A549 (cell line): Measurements from ENCODE around the gene XPO5. TPM values are rescaled to one million over a fixed set of nuclear protein-coding genes. Genes with fewer than 3 reads are reported as not detected.

ENCODE experiments used
- ATAC-seq, 2 experiments: fragments of 200-7000 bp in 1 of 2; fragments of >200 bp in 1 of 2; cut with Nextera tagmentation in 1 of 2; cut with Tn5 transposase in 1 of 2; 3 replicates each; pipeline versions ENCODE4 v1.8.0 to v1.9.1; 2018 to 2020; ENCODE audit warnings: mild to moderate bottlenecking in 1 of 2, moderate library complexity in 1 of 2
- CTCF ChIA-PET: fragments of 300-600 bp; sonication (Branson Sonifier 250); formaldehyde crosslinking; extraction: SDS; loops from one replicate; lab custom pipeline; 2021; ENCODE audit warnings: antibody characterized with exemption, inconsistent platforms; lab: Yijun Ruan, JAX
- POLR2A ChIA-PET: fragments of 350-600 bp; formaldehyde crosslinking; extraction: SDS; loops from one replicate; lab custom pipeline; 2021; ENCODE audit warnings: antibody characterized with exemption, inconsistent platforms; lab: Yijun Ruan, JAX
- DNase-seq, 2 experiments: peaks; one replicate each; pipeline versions ENCODE4 v3.0.0 to v3.0.0-alpha.2; 2011 to 2016; ENCODE audit warnings: low read depth in 1 of 2, low spot score in 1 of 2
- FAIRE-seq: peaks from 2 replicates; lab custom pipeline; 2011; peaks lifted over from hg19 to GRCh38; lab: Jason Lieb, UNC
- H3K27ac ChIP-seq, 2 experiments: fragments of >200 bp; sonication (Bioruptor Twin); formaldehyde crosslinking; 3 replicates each; pipeline ENCODE4 v1.5.1; 2016 to 2017
- H3K4me1 ChIP-seq: fragments of >200 bp; sonication (Bioruptor Twin); formaldehyde crosslinking; 3 replicates; pipeline ENCODE4 v1.6.1; 2016
- H3K4me2 ChIP-seq: fragments of >200 bp; sonication (Bioruptor Twin); formaldehyde crosslinking; 3 replicates; pipeline ENCODE4 v1.6.1; 2016
- H3K4me3 ChIP-seq: fragments of >200 bp; sonication (Bioruptor Twin); formaldehyde crosslinking; 3 replicates; pipeline ENCODE4 v1.5.1; 2016
- H3K9me3 ChIP-seq: fragments of >200 bp; sonication (Bioruptor Twin); formaldehyde crosslinking; 3 replicates; pipeline ENCODE4 v1.6.1; 2016
- CBX8 ChIP-seq: fragments of 200-600 bp; sonication (generic); IDR thresholded peaks from 2 replicates; pipeline ENCODE4 v1.6.1; 2016
- CHD2 ChIP-seq: fragments of 150-350 bp; IDR thresholded peaks from 2 replicates; pipeline ENCODE4 v1.6.1; 2014; ENCODE audit warnings: low read length; ENCODE audit not compliant: partially characterized antibody
- EHMT2 ChIP-seq: fragments of 200-600 bp; sonication (generic); IDR thresholded peaks from 2 replicates; pipeline ENCODE4 v1.6.1; 2016; ENCODE audit warnings: antibody characterized with exemption, low read depth, mild to moderate bottlenecking, moderate library complexity
- EP300 ChIP-seq, 2 experiments: fragments of >200 bp; sonication (Bioruptor Twin); formaldehyde crosslinking; IDR thresholded peaks; 2 replicates in 1 of 2; 3 replicates in 1 of 2; pipeline ENCODE4 v1.6.1; 2016 to 2017
- ESRRA ChIP-seq: fragments of 150-350 bp; IDR thresholded peaks from 2 replicates; pipeline ENCODE4 v1.6.1; 2014; ENCODE audit warnings: mild to moderate bottlenecking, low read length, borderline replicate concordance
- HDAC2 ChIP-seq: fragments of 200-600 bp; sonication (generic); IDR thresholded peaks from 2 replicates; pipeline ENCODE4 v1.6.1; 2016
- HEYL ChIP-seq: fragments of 250-450 bp; sonication (Bioruptor Pico); IDR thresholded peaks from 2 replicates; pipeline ENCODE4 v1.8.0; 2021; ENCODE audit warnings: mild to moderate bottlenecking, moderate library complexity
- HOXA7 ChIP-seq: fragments of 250-450 bp; sonication (Bioruptor Pico); IDR thresholded peaks from 2 replicates; pipeline ENCODE4 v1.5.0; 2020; ENCODE audit warnings: mild to moderate bottlenecking, moderate library complexity
- KDM5A ChIP-seq: fragments of 200-600 bp; sonication (generic); IDR thresholded peaks from 2 replicates; pipeline ENCODE4 v1.6.1; 2016; ENCODE audit warnings: antibody characterized with exemption, mild to moderate bottlenecking
- NFE2L2 ChIP-seq: fragments of 150-350 bp; conservative IDR thresholded peaks from 2 replicates; pipeline ENCODE4 v1.6.1; 2014; ENCODE audit warnings: low read length
- PHF8 ChIP-seq: fragments of 200-600 bp; sonication (generic); IDR thresholded peaks from 2 replicates; pipeline ENCODE4 v1.6.1; 2016; ENCODE audit warnings: low read depth, mild to moderate bottlenecking, antibody characterized with exemption, moderate library complexity, borderline replicate concordance
- RAD21 ChIP-seq, 2 experiments: fragments of >200 bp in 1 of 2; sonication (Bioruptor Twin) in 1 of 2; formaldehyde crosslinking in 1 of 2; IDR thresholded peaks in 1 of 2; conservative IDR thresholded peaks in 1 of 2; 2 replicates in 1 of 2; 3 replicates in 1 of 2; pipeline ENCODE4 v1.6.1; 2012 to 2018; ENCODE audit warnings: inconsistent platforms in 1 of 2
- RFX5 ChIP-seq: fragments of 450-650 bp; IDR thresholded peaks from 2 replicates; pipeline ENCODE4 v1.7.1; 2014; ENCODE audit warnings: antibody characterized with exemption, mild to moderate bottlenecking, moderate library complexity
- ZFP36 ChIP-seq: fragments of 450-650 bp; IDR thresholded peaks from 2 replicates; pipeline ENCODE4 v1.6.1; 2014; ENCODE audit warnings: borderline replicate concordance; ENCODE audit not compliant: partially characterized antibody
- WGBS: methylation state at CpG from one replicate; pipeline ENCODE4 v1.1.6; 2017; ENCODE audit errors: missing lambda C conversion rate; 5-methylcytosine and 5-hydroxymethylcytosine counted together
- polyA plus RNA-seq, 4 experiments: library from polyadenylated mRNA; depleted of rRNA in 3 of 4; stranded (reverse); fragments of >200 nt; fragmentation: RNase III in 1 of 4; extraction: RNeasy Plus Mini Kit Qiagen cat#74134 plus additional on column Dnase treatment in 1 of 4; gene quantifications; 2 replicates in 3 of 4; 3 replicates in 1 of 4; pipeline ENCODE4 v1.2.3, GENCODE V29; 2011 to 2017
- TF ChIP-seq, protein P1 (sequence below): fragments of >200 bp; sonication (Bioruptor Twin); formaldehyde crosslinking; IDR thresholded peaks from 3 replicates; pipeline ENCODE4 v1.5.1; 2016
- TF ChIP-seq, protein P2 (sequence below): IDR thresholded peaks from 2 replicates; pipeline ENCODE4 v1.6.1; 2012
- TF ChIP-seq, protein P3 (sequence below): fragments of 250-450 bp; sonication (Bioruptor Pico); IDR thresholded peaks from 2 replicates; pipeline ENCODE4 v1.5.0; 2020; ENCODE audit warnings: low read depth, mild to moderate bottlenecking, moderate library complexity
- TF ChIP-seq, protein P4 (sequence below): fragments of 200-600 bp; sonication (generic); IDR thresholded peaks from 2 replicates; pipeline ENCODE4 v1.6.1; 2016; ENCODE audit warnings: antibody characterized with exemption, mild to moderate bottlenecking, moderate library complexity

The XPO5 gene
- polyA plus RNA-seq, 2 of the 4 experiments (the other 2 are of a cell fraction) = 24.8 to 51.0 TPM

DNA sequence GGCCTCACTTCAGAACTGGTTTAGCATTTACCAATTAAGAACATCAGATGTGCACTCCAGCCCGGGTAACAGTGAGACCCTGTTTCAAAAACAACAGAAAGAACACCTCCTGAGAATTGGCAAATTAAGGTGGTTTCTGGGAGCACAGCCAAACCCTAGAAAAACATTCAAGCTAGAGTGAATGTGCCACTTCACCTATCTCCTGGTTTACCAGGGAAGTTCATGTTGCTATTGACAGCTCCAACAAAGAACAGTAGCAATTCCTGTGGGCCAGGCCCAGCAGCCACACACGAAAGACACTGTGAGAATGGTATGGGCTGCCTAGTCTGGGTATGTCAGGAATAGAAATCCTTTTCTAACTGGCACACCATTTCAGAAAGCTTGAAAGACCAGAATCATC lies 54.0 kb downstream of the XPO5 start:
- no peak overlapping the region for H3K4me2 ChIP-seq
- 81% methylated on average over 2 of the region's 2 CpGs for WGBS
- DNase-seq (no peak), FAIRE-seq (no peak), ATAC-seq (no peak)
- POLR2A ChIA-PET = no interaction called here
- H3K4me3 ChIP-seq = no peak overlapping the region
- CTCF ChIA-PET = interaction anchor here (0.8 to 1.2 kb wide), 2 partner anchors 16 to 525 kb away, joined by 3 read pairs; no protein-coding TSS in a partner anchor
- peaks cover 10% of the 10 kb centered on the region; the same call in 2 of the 3 replicates for H3K4me1 ChIP-seq
- H3K27ac ChIP-seq = no peak overlapping the region
- H3K9me3 ChIP-seq = no peaks in the 10 kb centered on the region
- TF ChIP-seq HEYL (CRISPR knock-in tag) (no peak), HDAC2 (no peak), KDM5A (no peak), EHMT2 (no peak)
- TF ChIP-seq, protein P1, sequence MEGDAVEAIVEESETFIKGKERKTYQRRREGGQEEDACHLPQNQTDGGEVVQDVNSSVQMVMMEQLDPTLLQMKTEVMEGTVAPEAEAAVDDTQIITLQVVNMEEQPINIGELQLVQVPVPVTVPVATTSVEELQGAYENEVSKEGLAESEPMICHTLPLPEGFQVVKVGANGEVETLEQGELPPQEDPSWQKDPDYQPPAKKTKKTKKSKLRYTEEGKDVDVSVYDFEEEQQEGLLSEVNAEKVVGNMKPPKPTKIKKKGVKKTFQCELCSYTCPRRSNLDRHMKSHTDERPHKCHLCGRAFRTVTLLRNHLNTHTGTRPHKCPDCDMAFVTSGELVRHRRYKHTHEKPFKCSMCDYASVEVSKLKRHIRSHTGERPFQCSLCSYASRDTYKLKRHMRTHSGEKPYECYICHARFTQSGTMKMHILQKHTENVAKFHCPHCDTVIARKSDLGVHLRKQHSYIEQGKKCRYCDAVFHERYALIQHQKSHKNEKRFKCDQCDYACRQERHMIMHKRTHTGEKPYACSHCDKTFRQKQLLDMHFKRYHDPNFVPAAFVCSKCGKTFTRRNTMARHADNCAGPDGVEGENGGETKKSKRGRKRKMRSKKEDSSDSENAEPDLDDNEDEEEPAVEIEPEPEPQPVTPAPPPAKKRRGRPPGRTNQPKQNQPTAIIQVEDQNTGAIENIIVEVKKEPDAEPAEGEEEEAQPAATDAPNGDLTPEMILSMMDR = no peak

DNA sequence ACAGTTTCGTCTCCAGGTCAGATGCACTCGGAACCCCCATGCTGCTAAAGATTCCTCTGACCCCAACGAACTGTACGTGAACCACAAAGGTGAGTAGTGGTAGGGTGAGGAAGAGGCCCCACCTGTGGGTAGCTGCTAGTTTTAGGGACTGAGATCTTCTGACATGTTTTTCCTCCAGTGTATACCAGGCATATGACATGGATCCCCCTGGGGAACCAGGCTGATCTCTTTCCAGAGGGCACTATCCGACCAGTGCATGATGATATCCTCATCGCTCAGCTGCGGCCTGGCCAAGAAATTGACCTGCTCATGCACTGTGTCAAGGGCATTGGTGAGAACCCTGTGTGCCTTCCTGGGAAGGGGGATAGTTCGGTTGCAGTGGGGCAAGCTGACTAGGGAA lies 55.7 kb downstream of the XPO5 start:
- peaks cover 18% of the 10 kb centered on the region for H3K4me1 ChIP-seq
- 86% methylated on average over 8 of the region's 8 CpGs for WGBS
- H3K4me2 ChIP-seq = no peak overlapping the region
- ChIA-PET CTCF (interaction anchor here (0.7 to 0.8 kb wide), 2 partner anchors 13 to 348 kb away, joined by 3 read pairs; no protein-coding TSS in a partner anchor), POLR2A (interaction anchor here (0.6 kb wide), 1 partner anchor 109 kb away, joined by 5 read pairs; the partner anchor contains the start of gene GTPBP2)
- no peak overlapping the region for H3K4me3 ChIP-seq
- DNase-seq = no peak
- H3K27ac ChIP-seq = no peak overlapping the region
- TF ChIP-seq CBX8 (no peak), CHD2 (no peak), NFE2L2 (no peak), ZFP36 (no peak), RFX5 (no peak), RAD21 (conservative IDR thresholded peaks at IDR 0.05 in 1 of 2, IDR thresholded peaks at IDR 0.05 in 1 of 2) (no peak)
- TF ChIP-seq, protein P2, sequence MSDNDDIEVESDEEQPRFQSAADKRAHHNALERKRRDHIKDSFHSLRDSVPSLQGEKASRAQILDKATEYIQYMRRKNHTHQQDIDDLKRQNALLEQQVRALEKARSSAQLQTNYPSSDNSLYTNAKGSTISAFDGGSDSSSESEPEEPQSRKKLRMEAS = no peak
- TF ChIP-seq, all 56 proteins: peak for 0
- no peak for ATAC-seq
- no peaks in the 10 kb centered on the region for H3K9me3 ChIP-seq
- FAIRE-seq = no peak

DNA sequence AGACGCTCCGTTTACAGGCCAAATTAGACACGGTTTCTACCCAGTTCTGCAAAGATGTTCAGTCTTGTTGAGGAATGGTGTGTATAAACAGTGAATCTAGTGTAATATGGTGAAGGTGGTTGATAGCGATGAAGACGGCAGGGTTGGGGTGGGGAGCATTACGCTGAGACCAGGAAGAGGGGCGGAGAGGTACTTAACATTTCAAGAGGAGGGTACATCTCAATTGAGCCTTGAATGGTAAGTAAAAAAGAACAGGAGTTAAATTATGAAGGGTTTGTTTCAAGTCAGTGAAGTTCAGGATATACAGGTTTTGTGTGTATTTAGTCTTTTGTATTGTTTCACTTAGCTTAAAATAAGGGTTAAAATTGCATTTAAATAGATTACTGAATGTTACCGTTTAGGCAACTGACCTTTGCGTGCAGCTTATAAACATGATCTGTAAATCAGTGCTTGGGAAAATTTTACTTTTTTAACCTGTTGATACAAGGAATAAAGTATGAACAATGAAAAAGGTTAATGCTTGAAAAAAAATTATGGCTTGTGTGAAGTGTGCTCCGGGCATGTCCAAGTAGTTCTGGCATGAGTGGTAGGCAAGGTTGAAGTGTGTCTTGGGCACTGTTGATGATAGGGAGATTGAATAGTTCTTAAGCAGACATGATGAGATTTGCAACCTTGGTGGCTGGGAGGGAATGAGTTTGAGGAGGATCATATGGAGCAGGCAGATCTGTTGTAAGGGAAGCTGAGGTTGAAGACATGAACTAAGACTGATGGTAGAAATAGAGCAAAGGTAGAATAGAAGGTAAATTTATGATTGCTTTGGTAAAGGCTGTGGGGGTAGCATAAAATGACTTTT lies 58.1 kb downstream of the XPO5 start:
- WGBS = 2% methylated on average over 10 of the region's 10 CpGs
- peaks cover 19% of the 10 kb centered on the region for H3K4me1 ChIP-seq
- peak overlapping the region; percentile 98 for H3K4me2 ChIP-seq
- ATAC-seq = peak in 1 of 2 experiments; percentile 7; a peak in 3 of 6 replicates
- H3K27ac ChIP-seq = peak overlapping the region; percentile 86 to 97
- DNase-seq = no peak
- no peak for FAIRE-seq
- ChIA-PET POLR2A (interaction anchor here (1.2 kb wide), 1 partner anchor 8 kb away, joined by 5 read pairs; no protein-coding TSS in a partner anchor), CTCF (interaction anchor here (0.8 to 2.2 kb wide), 2 partner anchors 11 to 62 kb away, joined by 3 to 12 read pairs; partner anchors contain the start of gene DLK2)
- no peak for TF ChIP-seq NFE2L2
- H3K4me3 ChIP-seq = peak overlapping the region; percentile 93
- no peaks in the 10 kb centered on the region for H3K9me3 ChIP-seq

DNA sequence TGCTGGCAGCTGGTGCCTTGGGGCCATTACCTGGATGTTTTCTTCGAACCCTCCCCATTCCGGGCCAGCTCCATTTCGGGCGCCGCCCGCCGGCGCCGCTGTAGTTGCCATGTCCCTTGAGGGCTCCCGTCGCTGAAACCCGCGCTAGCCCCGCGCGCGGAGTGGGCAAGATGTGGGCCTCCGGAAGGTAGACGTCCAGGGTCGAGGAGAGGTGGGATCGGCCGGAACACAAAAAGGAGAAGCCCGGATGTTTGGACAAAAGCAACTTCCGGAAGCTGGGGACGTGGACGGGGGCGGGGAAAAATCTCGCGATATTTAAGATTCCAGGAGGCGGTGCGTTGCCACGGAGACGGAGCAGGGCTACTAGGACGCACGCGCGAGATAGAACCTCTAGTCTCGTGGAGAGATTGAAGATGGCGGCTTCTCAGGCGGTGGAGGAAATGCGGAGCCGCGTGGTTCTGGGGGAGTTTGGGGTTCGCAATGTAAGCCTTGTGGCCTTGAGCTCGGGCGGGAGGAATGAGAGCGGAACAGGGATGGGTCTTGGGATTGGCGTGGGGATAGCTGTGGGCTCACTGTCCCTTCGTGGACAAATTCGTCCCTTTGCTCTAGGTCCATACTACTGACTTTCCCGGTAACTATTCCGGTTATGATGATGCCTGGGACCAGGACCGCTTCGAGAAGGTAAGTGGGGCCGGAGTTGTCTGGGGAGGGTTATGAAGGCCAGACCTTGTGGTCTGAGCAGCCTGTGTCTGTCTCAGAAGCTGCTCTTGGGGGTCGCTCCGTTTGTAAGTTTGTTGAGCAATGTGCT lies 58.9 kb downstream of the XPO5 start, which contains the start of the genes POLR1C and YIPF3:
POLR1C (plus strand) TSS at position 393 of the 808 bp plus-strand sequence; CDS start at position 414, 21 bp downstream.
YIPF3 (minus strand) TSS at position 230 of the 808 bp plus-strand sequence; CDS start at position 111, 119 bp downstream.
- ChIA-PET CTCF (interaction anchor here (2.2 kb wide), 1 partner anchor 10 kb away, joined by 12 read pairs; no protein-coding TSS in a partner anchor), POLR2A (interaction anchor here (1.2 to 1.3 kb wide), 2 partner anchors 9 to 23 kb away, joined by 4 to 5 read pairs; no protein-coding TSS in a partner anchor)
- Histone ChIP-seq H3K4me3 (peak within 1 kb of the TSS; percentile 93), H3K9me3 (no peaks in the 10 kb centered on the region), H3K4me2 (peak within 1 kb of the TSS; percentile 98), H3K27ac (peak within 1 kb of the TSS; percentile 86 to 97), H3K4me1 (peaks cover 19% of the 10 kb centered on the region)
- FAIRE-seq (no peak), ATAC-seq (peak; percentile 85 to 93), DNase-seq (peak; percentile 81 to 96)
- 1% methylated on average over 49 of the region's 57 CpGs for WGBS
- TF ChIP-seq PHF8 = peak; percentile 60; the same call in 1 of the 2 replicates
- no peak for TF ChIP-seq ESRRA
- peak; percentile 91 for TF ChIP-seq CHD2
- TF ChIP-seq HOXA7 (CRISPR knock-in tag) = no peak
- TF ChIP-seq, protein P3, sequence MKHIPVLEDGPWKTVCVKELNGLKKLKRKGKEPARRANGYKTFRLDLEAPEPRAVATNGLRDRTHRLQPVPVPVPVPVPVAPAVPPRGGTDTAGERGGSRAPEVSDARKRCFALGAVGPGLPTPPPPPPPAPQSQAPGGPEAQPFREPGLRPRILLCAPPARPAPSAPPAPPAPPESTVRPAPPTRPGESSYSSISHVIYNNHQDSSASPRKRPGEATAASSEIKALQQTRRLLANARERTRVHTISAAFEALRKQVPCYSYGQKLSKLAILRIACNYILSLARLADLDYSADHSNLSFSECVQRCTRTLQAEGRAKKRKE = no peak
- TF ChIP-seq EP300 (IDR thresholded peaks at IDR 0.05) = no peak
- TF ChIP-seq, protein P4, sequence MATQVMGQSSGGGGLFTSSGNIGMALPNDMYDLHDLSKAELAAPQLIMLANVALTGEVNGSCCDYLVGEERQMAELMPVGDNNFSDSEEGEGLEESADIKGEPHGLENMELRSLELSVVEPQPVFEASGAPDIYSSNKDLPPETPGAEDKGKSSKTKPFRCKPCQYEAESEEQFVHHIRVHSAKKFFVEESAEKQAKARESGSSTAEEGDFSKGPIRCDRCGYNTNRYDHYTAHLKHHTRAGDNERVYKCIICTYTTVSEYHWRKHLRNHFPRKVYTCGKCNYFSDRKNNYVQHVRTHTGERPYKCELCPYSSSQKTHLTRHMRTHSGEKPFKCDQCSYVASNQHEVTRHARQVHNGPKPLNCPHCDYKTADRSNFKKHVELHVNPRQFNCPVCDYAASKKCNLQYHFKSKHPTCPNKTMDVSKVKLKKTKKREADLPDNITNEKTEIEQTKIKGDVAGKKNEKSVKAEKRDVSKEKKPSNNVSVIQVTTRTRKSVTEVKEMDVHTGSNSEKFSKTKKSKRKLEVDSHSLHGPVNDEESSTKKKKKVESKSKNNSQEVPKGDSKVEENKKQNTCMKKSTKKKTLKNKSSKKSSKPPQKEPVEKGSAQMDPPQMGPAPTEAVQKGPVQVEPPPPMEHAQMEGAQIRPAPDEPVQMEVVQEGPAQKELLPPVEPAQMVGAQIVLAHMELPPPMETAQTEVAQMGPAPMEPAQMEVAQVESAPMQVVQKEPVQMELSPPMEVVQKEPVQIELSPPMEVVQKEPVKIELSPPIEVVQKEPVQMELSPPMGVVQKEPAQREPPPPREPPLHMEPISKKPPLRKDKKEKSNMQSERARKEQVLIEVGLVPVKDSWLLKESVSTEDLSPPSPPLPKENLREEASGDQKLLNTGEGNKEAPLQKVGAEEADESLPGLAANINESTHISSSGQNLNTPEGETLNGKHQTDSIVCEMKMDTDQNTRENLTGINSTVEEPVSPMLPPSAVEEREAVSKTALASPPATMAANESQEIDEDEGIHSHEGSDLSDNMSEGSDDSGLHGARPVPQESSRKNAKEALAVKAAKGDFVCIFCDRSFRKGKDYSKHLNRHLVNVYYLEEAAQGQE = peak; percentile 72
- TF ChIP-seq, protein P2 = peak; percentile 93
- TF ChIP-seq KDM5A = peak; percentile 66; the same call in 1 of the 2 replicates
